Heart right ventricle (tissue), 16 donors: ENCODE results near the gene ANAPC16. TPM values are rescaled to one million over a fixed set of nuclear protein-coding genes. Genes with fewer than 3 reads are reported as not detected.

Experiments used
- ATAC-seq, 8 donors: fragments of 200-7000 bp; cut with Tn5 transposase; one replicate each; pipeline ENCODE4 v1.9.1; 2020; ENCODE audit warnings: mild to moderate bottlenecking in 8 of 8, moderate library complexity in 8 of 8, moderate number of reproducible peaks in 1 of 8
- DNase-seq, 2 donors: peaks; one replicate each; pipeline ENCODE4 v3.0.0-alpha.2; 2020
- H3K27ac ChIP-seq, 10 donors: fragments of 200-600 bp; sonication (generic) in 2 of 10; one replicate each; pipeline versions ENCODE4 v1.5.0 to v1.8.0; 2020 to 2022; ENCODE audit warnings: mild to moderate bottlenecking in 3 of 10
- H3K27me3 ChIP-seq, 7 donors: fragments of 200-600 bp; one replicate each; pipeline ENCODE4 v1.8.0; 2021 to 2022; ENCODE audit warnings: mild to moderate bottlenecking in 2 of 7
- H3K36me3 ChIP-seq, 9 donors: fragments of 200-600 bp; sonication (generic) in 1 of 9; one replicate each; pipeline versions ENCODE4 v1.5.0 to v1.8.0; 2020 to 2022; ENCODE audit warnings: mild to moderate bottlenecking in 2 of 9
- H3K4me1 ChIP-seq, 9 donors: fragments of 200-600 bp; sonication (generic) in 1 of 9; one replicate each; pipeline versions ENCODE4 v1.5.0 to v1.8.0; 2020 to 2022; ENCODE audit warnings: mild to moderate bottlenecking in 4 of 9
- H3K4me3 ChIP-seq, 10 donors: fragments of 200-600 bp; sonication (generic) in 2 of 10; one replicate each; pipeline versions ENCODE4 v1.5.0 to v1.8.0; 2020 to 2022; ENCODE audit warnings: mild to moderate bottlenecking in 7 of 10, moderate library complexity in 2 of 10
- H3K9me3 ChIP-seq, 11 donors: fragments of 200-600 bp in 10 of 11; sonication (generic) in 2 of 11; one replicate each; pipeline versions ENCODE4 v1.5.0 to v1.8.0; 2013 to 2022; ENCODE audit warnings: mild to moderate bottlenecking in 2 of 11, control low read depth in 1 of 11, moderate library complexity in 1 of 11
- WGBS, 2 donors: extraction: QIAGEN DNeasy Blood & Tissue Kit; methylation state at CpG; one replicate each; pipeline ENCODE4 v1.1.7; 2013; ENCODE audit warnings: inconsistent platforms in 1 of 2; 5-methylcytosine and 5-hydroxymethylcytosine counted together
- intact Hi-C, 10 donors: fragments of 100-400 bp; cut with DNase I; formaldehyde crosslinking; loops; one replicate each; pipeline versions ENCODE4 v1.11.1 to v1.14.2; 2022
- polyA plus RNA-seq, 2 donors: library from polyadenylated mRNA; stranded (reverse); fragments of 200-250 nt; gene quantifications; one replicate each; pipeline ENCODE4 v1.2.3, GENCODE V29; 2013
- total RNA-seq, 10 donors: library from RNA; stranded (reverse); fragmentation: NEBNext Ultra II Directional in 3 of 10; extraction: Animal tissue kit (Norgen Biotek cat#: 25700) in 3 of 10; gene quantifications; one replicate each; pipeline versions ENCODE4 v1.2.1 to v1.2.4, GENCODE V29; 2021 to 2023
- TF ChIP-seq, protein P1 (sequence below), 9 donors: fragments of 200-600 bp; sonication (generic) in 2 of 9; IDR thresholded peaks; one replicate each; pipeline versions ENCODE4 v1.5.0 to v1.8.0; 2021 to 2022; ENCODE audit warnings: antibody characterized with exemption in 9 of 9, mild to moderate bottlenecking in 5 of 9, moderate library complexity in 1 of 9
- donor health status: Arrhythmogenic right ventricular cardiomyopathy.
- donor health status: ischemic (EF 13 %, LVEDD 7.1; RV severe dilation, severe dysfunction).
- donor health status: healthy with polysubstance abuse.
- donor health status: DM: no; HTN: yes; CAD: no.
- donor health status: DM: no; HTN: no; CAD: no.
- donor health status: ischemic (EF 25% LVEDD 6.9; RV normal size, moderate dysfunction).
- donor health status: ischemic (EF 25% LVEDD 5.7; RV mildly dilated, moderate dysfunction).
- donor health status: healthy.
- donor health status: DM: yes; HTN: yes; CAD: no.
- donor health status: Ischemic cardiomyopathy.
- donor health status: ischemic (EF 35%, LVEDD 5.7; RV mildly dilated, moderate dysfunction).
- donor health status: nonischemic (EF 11% LVEDD 7.7; RV severe dilation, severe dysfunction).
- donor health status: DM: yes; HTN: yes; CAD: no.
- donor health status: PGD.
- donor health status: ischemic (EF 29% LVEDD 5.4; RV normal size, mild dysfunction).
- donor health status: nonischemic (EF 23%, LVEDD 6.1; RV moderate dilation, normal function).

The ANAPC16 gene
- total and polyA plus RNA-seq, 12 donors = 129 to 246 (median 206) TPM

DNA sequence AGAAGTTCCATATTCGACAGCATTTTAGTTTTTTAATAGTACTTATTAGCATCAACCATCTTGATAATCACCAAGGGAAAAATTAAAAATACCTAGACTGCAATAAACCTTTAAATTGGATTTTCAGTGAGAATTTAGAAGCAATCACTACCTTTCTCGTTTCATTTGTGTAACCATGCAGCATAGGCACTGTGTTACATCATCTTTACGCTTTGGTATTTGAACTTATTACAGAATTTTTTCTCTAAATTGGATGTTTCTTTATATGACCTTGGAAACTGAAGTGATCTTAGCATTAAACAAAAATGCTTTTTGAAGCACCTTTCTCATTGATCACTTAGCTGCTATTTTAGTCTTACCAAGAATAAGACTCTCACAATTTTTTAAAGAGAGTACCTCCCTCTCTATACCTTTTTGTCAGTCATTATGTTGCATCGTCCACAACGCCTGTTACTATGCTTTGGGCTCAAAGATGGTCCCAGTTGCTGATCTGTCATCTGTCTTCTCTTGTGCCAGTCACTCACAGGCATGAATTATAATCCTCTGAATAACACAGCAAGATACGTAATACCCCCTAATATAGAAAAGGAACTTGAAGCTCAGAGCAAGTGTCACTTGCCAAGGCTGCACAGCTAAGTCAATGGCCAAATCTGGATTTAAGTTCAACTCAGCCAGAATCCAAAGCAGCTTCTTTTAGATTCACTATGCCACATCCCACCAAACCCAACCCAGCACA lies 19.9 kb downstream of the ANAPC16 start:
- H3K27ac ChIP-seq = peak overlapping the region in 7 of 10 donors; percentile 11 to 65 (median 33)
- peaks cover 0 to 23% (median 0%) of the 10 kb centered on the region in 9 donors for H3K4me1 ChIP-seq
- no peak for DNase-seq
- H3K9me3 ChIP-seq = no peaks in the 10 kb centered on the region
- H3K4me3 ChIP-seq = no peak overlapping the region
- TF ChIP-seq, protein P1, sequence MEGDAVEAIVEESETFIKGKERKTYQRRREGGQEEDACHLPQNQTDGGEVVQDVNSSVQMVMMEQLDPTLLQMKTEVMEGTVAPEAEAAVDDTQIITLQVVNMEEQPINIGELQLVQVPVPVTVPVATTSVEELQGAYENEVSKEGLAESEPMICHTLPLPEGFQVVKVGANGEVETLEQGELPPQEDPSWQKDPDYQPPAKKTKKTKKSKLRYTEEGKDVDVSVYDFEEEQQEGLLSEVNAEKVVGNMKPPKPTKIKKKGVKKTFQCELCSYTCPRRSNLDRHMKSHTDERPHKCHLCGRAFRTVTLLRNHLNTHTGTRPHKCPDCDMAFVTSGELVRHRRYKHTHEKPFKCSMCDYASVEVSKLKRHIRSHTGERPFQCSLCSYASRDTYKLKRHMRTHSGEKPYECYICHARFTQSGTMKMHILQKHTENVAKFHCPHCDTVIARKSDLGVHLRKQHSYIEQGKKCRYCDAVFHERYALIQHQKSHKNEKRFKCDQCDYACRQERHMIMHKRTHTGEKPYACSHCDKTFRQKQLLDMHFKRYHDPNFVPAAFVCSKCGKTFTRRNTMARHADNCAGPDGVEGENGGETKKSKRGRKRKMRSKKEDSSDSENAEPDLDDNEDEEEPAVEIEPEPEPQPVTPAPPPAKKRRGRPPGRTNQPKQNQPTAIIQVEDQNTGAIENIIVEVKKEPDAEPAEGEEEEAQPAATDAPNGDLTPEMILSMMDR (IDR thresholded peaks at IDR 0.05) = no peak
- intact Hi-C loops = no loop called here
- 77 to 82% methylated on average over 6 of the region's 6 CpGs for WGBS, 2 donors
- ATAC-seq = peak in 7 of 8 donors; percentile 32 to 80 (median 60)
- no peaks in the 10 kb centered on the region for H3K27me3 ChIP-seq
- H3K36me3 ChIP-seq = peaks cover 0 to 72% (median 32%) of the 10 kb centered on the region in 9 donors

DNA sequence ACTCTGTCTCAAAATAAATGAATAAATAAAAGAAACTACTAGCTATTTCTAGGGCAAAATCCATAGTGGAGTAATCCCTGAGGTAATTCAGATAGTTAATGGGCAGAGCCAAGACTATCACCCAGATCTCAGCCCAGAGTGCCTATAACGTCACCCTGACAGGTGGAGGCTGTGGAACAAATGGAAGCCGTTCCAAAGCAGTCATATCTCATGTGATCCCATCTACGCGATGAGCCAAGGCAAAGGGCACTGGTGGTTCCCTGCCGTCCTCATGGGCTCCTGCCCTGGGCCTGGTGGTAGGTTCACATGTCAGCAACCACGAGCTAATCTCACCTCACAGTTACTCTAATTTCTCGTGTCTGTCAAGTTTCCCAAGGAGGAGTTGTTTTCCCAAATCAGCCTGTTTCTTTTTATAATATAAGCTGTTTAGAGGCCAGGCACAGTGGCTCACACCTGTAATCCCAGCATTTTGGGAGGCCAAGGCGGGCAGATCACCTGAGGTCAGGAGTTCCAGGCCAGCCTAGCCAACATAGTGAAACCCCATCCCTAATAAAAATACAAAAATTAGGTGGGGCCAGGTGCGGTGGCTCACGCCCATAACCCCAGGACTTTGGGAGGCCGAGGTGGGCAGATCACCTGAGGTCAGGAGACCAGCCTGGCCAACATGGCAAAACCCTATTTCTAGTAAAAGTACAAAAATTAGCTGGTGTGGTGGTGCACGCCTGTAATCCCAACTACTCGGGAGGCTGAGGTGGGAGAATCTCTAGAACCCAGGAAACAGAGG lies 22.8 kb downstream of the ANAPC16 start:
- no peak overlapping the region for H3K4me3 ChIP-seq
- peak overlapping the region in 2 of 10 donors; percentile 12 to 17 for H3K27ac ChIP-seq
- 83 to 86% methylated on average over 13 of the region's 13 CpGs for WGBS, 2 donors
- H3K36me3 ChIP-seq = peaks cover 0 to 43% (median 18%) of the 10 kb centered on the region in 9 donors
- no peak for DNase-seq
- intact Hi-C loops = no loop called here
- ATAC-seq = no peak
- H3K27me3 ChIP-seq = no peaks in the 10 kb centered on the region
- H3K4me1 ChIP-seq = peaks cover 10 to 37% (median 22%) of the 10 kb centered on the region in 9 donors
- TF ChIP-seq, protein P1 (IDR thresholded peaks at IDR 0.05) = no peak
- no peaks in the 10 kb centered on the region for H3K9me3 ChIP-seq

DNA sequence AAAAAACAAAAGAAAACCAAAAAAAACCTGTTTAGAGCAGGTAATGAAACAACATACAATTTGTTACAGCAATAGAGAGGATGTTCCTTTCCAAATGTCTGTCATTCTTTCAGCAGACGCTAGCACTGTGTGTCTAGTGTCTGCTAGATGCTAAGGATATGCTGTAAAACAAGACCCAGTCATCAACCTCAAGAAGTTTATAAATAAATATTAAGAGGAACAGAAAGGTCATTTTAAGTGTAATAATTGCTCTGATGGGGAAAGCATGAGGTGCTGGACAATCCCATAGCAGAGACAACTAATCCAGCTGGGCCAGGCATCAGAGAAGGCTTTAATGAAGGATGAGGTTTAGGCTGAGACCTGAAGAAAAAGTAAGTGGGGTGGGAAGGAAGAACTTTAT lies 23.6 kb downstream of the ANAPC16 start:
- 26 to 78% methylated on average over 1 of the region's 1 CpG for WGBS, 2 donors
- TF ChIP-seq, protein P1 (IDR thresholded peaks at IDR 0.05) = no peak
- Histone ChIP-seq H3K27me3 (no peaks in the 10 kb centered on the region), H3K9me3 (no peaks in the 10 kb centered on the region), H3K27ac (no peak overlapping the region), H3K4me1 (peaks cover 15 to 45% (median 31%) of the 10 kb centered on the region in 9 donors), H3K4me3 (no peak overlapping the region), H3K36me3 (peaks cover 0 to 35% (median 11%) of the 10 kb centered on the region in 9 donors)
- ATAC-seq (no peak), DNase-seq (no peak)
- intact Hi-C loops = no loop called here

DNA sequence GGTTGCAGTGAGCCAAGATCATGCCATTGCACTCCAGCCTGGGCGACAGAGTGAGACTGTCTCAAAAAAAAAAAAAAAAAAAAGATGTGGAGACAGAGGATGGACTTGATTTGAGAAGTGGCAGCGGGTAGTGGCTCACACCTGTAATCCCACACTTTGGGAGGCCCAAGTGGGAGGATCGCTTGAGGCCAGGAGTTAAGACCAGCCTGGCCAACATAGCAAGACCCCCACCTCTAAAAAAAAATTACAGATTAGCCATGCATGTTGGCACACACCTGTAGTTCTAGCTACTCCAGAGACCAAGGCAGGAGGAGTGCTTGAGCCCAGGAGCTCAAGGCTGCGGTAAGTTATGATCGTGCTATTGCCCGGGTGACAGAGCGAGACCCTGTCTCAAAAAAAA lies 24.6 kb downstream of the ANAPC16 start:
- H3K9me3 ChIP-seq = no peaks in the 10 kb centered on the region
- TF ChIP-seq, protein P1 (IDR thresholded peaks at IDR 0.05) = no peak
- 88 to 98% methylated on average over 6 to 7 of the region's 7 CpGs for WGBS, 2 donors
- no peak for DNase-seq
- H3K4me1 ChIP-seq = peaks cover 18 to 55% (median 40%) of the 10 kb centered on the region in 9 donors
- H3K4me3 ChIP-seq = no peak overlapping the region
- ATAC-seq = no peak
- H3K27ac ChIP-seq = no peak overlapping the region
- peaks cover 0 to 25% (median 1%) of the 10 kb centered on the region in 9 donors for H3K36me3 ChIP-seq
- intact Hi-C loops = loop anchor here in 2 of 10 donors (10.0 kb wide), 2 partner anchors 94 to 276 kb away; partner anchors contain the start of gene CHST3 (in 1 of the 2)
- no peaks in the 10 kb centered on the region for H3K27me3 ChIP-seq
